HL-60 (cell line): ENCODE measurements around the gene TMEM238L.

Experiments used
- CTCF ChIP-seq: IDR thresholded peaks from one replicate; pipeline ENCODE4 v1.5.1; 2011; ENCODE audit warnings: low read length, control low read depth, inconsistent platforms; ENCODE audit not compliant: insufficient read depth
- POLR2AphosphoS5 ChIP-seq: IDR thresholded peaks from 2 replicates; pipeline ENCODE4 v1.6.1; 2012; ENCODE audit warnings: low read depth
- REST ChIP-seq: IDR thresholded peaks from 2 replicates; pipeline ENCODE4 v1.6.1; 2012; ENCODE audit warnings: low read depth; ENCODE audit not compliant: insufficient replicate concordance

- TF ChIP-seq CTCF = no peak
- no peak for TF ChIP-seq POLR2AphosphoS5
- no peak for TF ChIP-seq REST
Observed at GRCh38 chr17:10797476-10798328, 6.2 kb downstream of the TMEM238L start.
